Measurements from ENCODE around the gene IL4I1.
"Not testable (repeated sequence)": the region's sequence is repeated elsewhere in the genome, so short reads cannot be mapped to it uniquely, and the experiment has no call there.

The IL4I1 gene

GRCh38 chr19:49932041-49932451, 35.4 kb upstream of the IL4I1 start:
- H3K9me3 ChIP-seq (ENCODE audit: control insufficient read depth, low read length) = no peaks in the 10 kb centered on the region
- peaks cover 12% of the 10 kb centered on the region for H3K4me1 ChIP-seq (ENCODE audit: control insufficient read depth, insufficient read depth, low read length)
- no peak for DNase-seq (ENCODE audit: low read depth)
- H3K4me3 ChIP-seq (ENCODE audit: low read length) = peak overlapping the region; percentile 97
- no peaks in the 10 kb centered on the region for H3K27me3 ChIP-seq (replicated peaks; ENCODE audit: control insufficient read depth, insufficient read depth, low read length)
- no peak overlapping the region for H3K9ac ChIP-seq (ENCODE audit: low read length)
- H3K36me3 ChIP-seq (ENCODE audit: control insufficient read depth, insufficient read depth, low read length, severe bottlenecking) = peaks cover 28% of the 10 kb centered on the region

GRCh38 chr19:49931293-49932040, 34.8 kb upstream of the IL4I1 start:
- peaks cover 31% of the 10 kb centered on the region for H3K36me3 ChIP-seq (ENCODE audit: control insufficient read depth, insufficient read depth, low read length, severe bottlenecking)
- no peak overlapping the region for H3K9ac ChIP-seq (ENCODE audit: low read length)
- peaks cover 12% of the 10 kb centered on the region for H3K4me1 ChIP-seq (ENCODE audit: control insufficient read depth, insufficient read depth, low read length)
- peak overlapping the region; percentile 97 for H3K4me3 ChIP-seq (ENCODE audit: low read length)
- no peaks in the 10 kb centered on the region for H3K27me3 ChIP-seq (replicated peaks; ENCODE audit: control insufficient read depth, insufficient read depth, low read length)
- no peak for DNase-seq (ENCODE audit: low read depth)
- no peaks in the 10 kb centered on the region for H3K9me3 ChIP-seq (ENCODE audit: control insufficient read depth, low read length)

GRCh38 chr19:49930483-49931011, 33.9 kb upstream of the IL4I1 start:
- H3K9ac ChIP-seq (ENCODE audit: low read length) = peak overlapping the region; percentile 46
- peaks cover 31% of the 10 kb centered on the region for H3K36me3 ChIP-seq (ENCODE audit: control insufficient read depth, insufficient read depth, low read length, severe bottlenecking)
- DNase-seq (ENCODE audit: low read depth) = peak; percentile 24
- no peaks in the 10 kb centered on the region for H3K9me3 ChIP-seq (ENCODE audit: control insufficient read depth, low read length)
- H3K4me1 ChIP-seq (ENCODE audit: control insufficient read depth, insufficient read depth, low read length) = peaks cover 12% of the 10 kb centered on the region
- peak overlapping the region; percentile 97 for H3K4me3 ChIP-seq (ENCODE audit: low read length)
- no peaks in the 10 kb centered on the region for H3K27me3 ChIP-seq (replicated peaks; ENCODE audit: control insufficient read depth, insufficient read depth, low read length)

DNA sequence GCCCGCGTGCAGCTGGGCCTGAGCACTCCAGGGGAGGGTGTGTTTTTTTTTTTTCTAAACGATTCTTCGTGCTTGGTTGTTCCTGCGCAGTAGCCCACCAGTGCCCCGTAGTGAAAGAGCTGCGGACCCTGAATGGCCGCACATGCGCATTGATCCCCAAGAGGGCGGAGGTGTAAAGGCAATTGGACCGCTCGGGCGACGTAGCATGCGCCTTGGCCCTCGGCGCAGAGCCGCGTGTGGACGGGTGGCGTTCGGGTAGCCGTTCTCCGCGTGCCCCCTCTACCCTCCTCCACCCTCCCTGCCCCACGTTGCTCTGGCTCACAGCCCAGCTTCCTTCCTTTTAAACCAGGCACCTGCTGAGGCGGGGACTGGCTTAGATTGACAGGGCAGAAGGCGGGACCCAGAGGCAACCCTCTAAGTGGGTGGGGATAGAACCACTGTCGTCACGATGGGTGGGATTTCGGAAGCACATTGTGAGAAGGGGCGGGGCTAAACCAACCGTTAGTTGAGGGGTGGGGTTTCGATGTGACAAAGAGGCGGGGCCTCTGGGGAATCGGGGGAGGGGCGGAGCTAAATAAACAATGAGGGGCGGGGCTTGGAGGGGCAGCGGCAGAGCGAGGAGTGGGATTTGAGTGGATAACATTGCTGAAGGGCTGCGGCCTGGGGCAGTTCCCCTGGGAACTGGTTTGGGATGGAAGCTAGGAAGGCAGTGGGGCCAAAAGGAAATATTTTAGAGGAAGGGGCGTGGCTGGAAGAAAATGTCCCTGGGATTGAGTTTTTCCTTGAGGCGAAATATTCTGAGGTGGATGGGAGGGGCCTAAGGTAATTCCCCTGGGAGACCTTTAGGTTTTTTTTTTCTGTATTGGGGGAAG, 33.2 kb upstream of the IL4I1 start:
- peaks cover 13% of the 10 kb centered on the region for H3K4me1 ChIP-seq (ENCODE audit: control insufficient read depth, insufficient read depth, low read length)
- peaks cover 31% of the 10 kb centered on the region for H3K36me3 ChIP-seq (ENCODE audit: control insufficient read depth, insufficient read depth, low read length, severe bottlenecking)
- no peaks in the 10 kb centered on the region for H3K27me3 ChIP-seq (replicated peaks; ENCODE audit: control insufficient read depth, insufficient read depth, low read length)
- DNase-seq (ENCODE audit: low read depth) = peak; percentile 98
- peak overlapping the region; percentile 97 for H3K4me3 ChIP-seq (ENCODE audit: low read length)
- no peaks in the 10 kb centered on the region for H3K9me3 ChIP-seq (ENCODE audit: control insufficient read depth, low read length)
- H3K9ac ChIP-seq (ENCODE audit: low read length) = peak overlapping the region; percentile 93

- Histone ChIP-seq H3K9ac (ENCODE audit: low read length) (peak within 1 kb of the TSS; percentile 93), H3K9me3 (ENCODE audit: control insufficient read depth, low read length) (no peaks in the 10 kb centered on the region), H3K27me3 (replicated peaks; ENCODE audit: control insufficient read depth, insufficient read depth, low read length) (no peaks in the 10 kb centered on the region), H3K36me3 (ENCODE audit: control insufficient read depth, insufficient read depth, low read length, severe bottlenecking) (peaks cover 31% of the 10 kb centered on the region), H3K4me3 (ENCODE audit: low read length) (peak within 1 kb of the TSS; percentile 97), H3K4me1 (ENCODE audit: control insufficient read depth, insufficient read depth, low read length) (peaks cover 20% of the 10 kb centered on the region)
- peak; percentile 92 for DNase-seq (ENCODE audit: low read depth)
These were observed 32.5 kb upstream of the IL4I1 start, which contains the start of the genes ATF5 and NUP62 for GRCh38 chr19:49929121-49929610. Gene ATF5, plus strand, starts transcription at chr19:49929205. Its CDS starts 1,646 bp downstream, at chr19:49930851. Gene NUP62, minus strand, starts transcription at chr19:49929504. Its CDS starts 19,697 bp downstream, at chr19:49909807.

- Histone ChIP-seq H3K9me3 (ENCODE audit: control insufficient read depth, low read length) (no peaks in the 10 kb centered on the region), H3K36me3 (ENCODE audit: control insufficient read depth, insufficient read depth, low read length, severe bottlenecking) (peaks cover 23% of the 10 kb centered on the region), H3K27me3 (replicated peaks; ENCODE audit: control insufficient read depth, insufficient read depth, low read length) (no peaks in the 10 kb centered on the region), H3K4me1 (ENCODE audit: control insufficient read depth, insufficient read depth, low read length) (peaks cover 27% of the 10 kb centered on the region), H3K9ac (ENCODE audit: low read length) (peak overlapping the region; percentile 17), H3K4me3 (ENCODE audit: low read length) (peak overlapping the region; percentile 29)
- no peak for DNase-seq (ENCODE audit: low read depth)
These were observed 31.0 kb upstream of the IL4I1 start for GRCh38 chr19:49927526-49928264.

- Histone ChIP-seq H3K4me3 (ENCODE audit: low read length) (no peak overlapping the region), H3K4me1 (ENCODE audit: control insufficient read depth, insufficient read depth, low read length) (peaks cover 39% of the 10 kb centered on the region), H3K36me3 (ENCODE audit: control insufficient read depth, insufficient read depth, low read length, severe bottlenecking) (peaks cover 14% of the 10 kb centered on the region), H3K9ac (ENCODE audit: low read length) (no peak overlapping the region), H3K9me3 (ENCODE audit: control insufficient read depth, low read length) (no peaks in the 10 kb centered on the region), H3K27me3 (replicated peaks; ENCODE audit: control insufficient read depth, insufficient read depth, low read length) (no peaks in the 10 kb centered on the region)
- no peak for DNase-seq (ENCODE audit: low read depth)
These were observed 29.8 kb upstream of the IL4I1 start for GRCh38 chr19:49926515-49926914.

DNA sequence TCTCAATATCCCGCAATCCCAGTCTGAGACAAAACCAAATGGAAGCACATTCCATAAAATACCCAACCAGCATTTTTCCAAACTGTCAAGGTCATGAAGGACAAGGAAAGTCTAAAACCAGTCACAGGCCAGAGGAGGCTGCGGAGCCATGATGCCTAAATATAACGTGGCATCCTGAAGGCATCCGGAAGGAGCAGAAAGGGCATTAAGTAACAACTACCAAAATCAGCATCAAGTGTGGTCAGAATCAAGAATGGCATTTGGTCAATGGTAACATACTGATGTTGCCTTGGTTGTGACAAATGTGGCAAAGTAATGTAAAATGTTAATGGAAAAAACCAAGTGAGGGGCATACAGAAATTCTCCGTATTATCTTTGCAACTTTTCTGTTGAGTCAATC, 28.8 kb upstream of the IL4I1 start:
- Histone ChIP-seq H3K9ac (ENCODE audit: low read length) (no peak overlapping the region), H3K27me3 (replicated peaks; ENCODE audit: control insufficient read depth, insufficient read depth, low read length) (no peaks in the 10 kb centered on the region), H3K4me1 (ENCODE audit: control insufficient read depth, insufficient read depth, low read length) (peaks cover 37% of the 10 kb centered on the region), H3K9me3 (ENCODE audit: control insufficient read depth, low read length) (no peaks in the 10 kb centered on the region), H3K36me3 (ENCODE audit: control insufficient read depth, insufficient read depth, low read length, severe bottlenecking) (peaks cover 8% of the 10 kb centered on the region), H3K4me3 (ENCODE audit: low read length) (no peak overlapping the region)
- no peak for DNase-seq (ENCODE audit: low read depth)

DNA sequence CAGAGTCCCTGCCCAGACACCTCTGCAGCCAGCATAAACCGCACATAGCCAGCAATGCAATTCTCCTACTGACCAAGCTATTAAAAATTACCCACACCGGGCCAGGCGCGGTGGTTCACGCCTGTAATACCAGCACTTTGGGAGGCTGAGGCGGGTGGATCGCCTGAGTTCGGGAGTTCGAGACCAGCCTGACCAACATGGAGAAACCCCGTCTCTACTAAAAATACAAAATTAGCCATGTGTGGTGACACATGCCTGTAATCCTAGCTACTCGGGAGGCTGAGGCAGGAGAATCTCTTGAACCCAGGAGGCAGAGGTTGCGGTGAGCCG, 28.2 kb upstream of the IL4I1 start:
- not testable (repeated sequence) for DNase-seq (ENCODE audit: low read depth); H3K9me3 ChIP-seq (ENCODE audit: control insufficient read depth, low read length); H3K27me3 ChIP-seq (replicated peaks; ENCODE audit: control insufficient read depth, insufficient read depth, low read length)
- Histone ChIP-seq H3K9ac (ENCODE audit: low read length) (peak overlapping the region; percentile 32), H3K4me1 (ENCODE audit: control insufficient read depth, insufficient read depth, low read length) (peaks cover 36% of the 10 kb centered on the region), H3K4me3 (ENCODE audit: low read length) (peak overlapping the region; percentile 44), H3K36me3 (ENCODE audit: control insufficient read depth, insufficient read depth, low read length, severe bottlenecking) (peaks cover 10% of the 10 kb centered on the region)

DNA sequence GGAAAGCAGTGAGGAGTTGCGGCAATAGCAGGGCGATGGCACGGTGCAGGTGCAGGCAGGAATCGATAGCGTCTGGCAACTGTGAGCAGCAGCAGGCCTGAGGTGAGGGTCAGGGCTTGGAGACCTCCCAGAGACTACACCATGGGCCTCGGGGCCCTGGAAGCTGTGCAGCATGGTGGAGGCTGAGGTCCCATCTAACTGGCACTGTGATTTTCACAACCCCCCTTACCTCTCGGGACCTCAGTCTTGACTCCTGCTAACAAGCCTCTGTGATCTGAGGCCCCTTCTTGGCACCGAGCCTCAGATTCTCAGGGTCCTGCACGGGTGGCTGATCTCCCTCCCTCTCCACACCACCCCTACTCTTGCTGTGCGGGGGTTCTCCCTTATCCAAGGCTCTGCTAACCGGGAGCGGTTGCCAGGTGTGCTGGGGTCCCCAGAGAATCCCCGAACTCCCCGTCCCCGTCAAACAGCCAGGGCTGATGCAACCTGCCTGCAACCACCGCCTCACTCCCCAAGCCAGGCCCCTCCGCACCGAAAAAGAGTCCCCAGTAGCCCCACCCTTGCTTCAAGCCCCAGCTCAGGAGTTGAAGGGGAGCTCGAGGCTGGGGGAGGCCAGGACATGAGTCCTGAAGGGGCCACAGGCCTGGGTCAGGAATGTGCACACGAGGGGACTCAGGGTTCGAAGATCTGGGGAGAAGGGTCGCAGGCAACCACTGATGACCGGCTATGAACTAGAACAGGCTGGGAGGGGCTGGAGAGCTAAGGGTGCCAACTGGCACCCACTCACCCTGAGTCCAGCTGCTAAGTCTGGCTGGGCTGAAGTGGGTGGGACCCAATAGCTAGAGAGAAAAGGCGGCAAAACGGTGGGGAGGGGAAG, 27.6 kb upstream of the IL4I1 start:
- DNase-seq (ENCODE audit: low read depth) = peak; percentile 4
- H3K27me3 ChIP-seq (replicated peaks; ENCODE audit: control insufficient read depth, insufficient read depth, low read length) = no peaks in the 10 kb centered on the region
- H3K4me1 ChIP-seq (ENCODE audit: control insufficient read depth, insufficient read depth, low read length) = peaks cover 36% of the 10 kb centered on the region
- H3K4me3 ChIP-seq (ENCODE audit: low read length) = peak overlapping the region; percentile 44
- H3K36me3 ChIP-seq (ENCODE audit: control insufficient read depth, insufficient read depth, low read length, severe bottlenecking) = peaks cover 10% of the 10 kb centered on the region
- no peaks in the 10 kb centered on the region for H3K9me3 ChIP-seq (ENCODE audit: control insufficient read depth, low read length)
- peak overlapping the region; percentile 32 for H3K9ac ChIP-seq (ENCODE audit: low read length)
